Stimulated activated CD4-positive, alpha-beta T cell treated with anti-CD3 and anti-CD28 coated beads, Interleukin-2, amount 100 ng/mL, for 48 hours (primary cell): ENCODE data around the gene FAM53B.

Experiments used
- DNase-seq, 2 donors: peaks; one replicate each; pipeline ENCODE4 v3.0.0-alpha.2; 2020

Gene FAM53B

DNA sequence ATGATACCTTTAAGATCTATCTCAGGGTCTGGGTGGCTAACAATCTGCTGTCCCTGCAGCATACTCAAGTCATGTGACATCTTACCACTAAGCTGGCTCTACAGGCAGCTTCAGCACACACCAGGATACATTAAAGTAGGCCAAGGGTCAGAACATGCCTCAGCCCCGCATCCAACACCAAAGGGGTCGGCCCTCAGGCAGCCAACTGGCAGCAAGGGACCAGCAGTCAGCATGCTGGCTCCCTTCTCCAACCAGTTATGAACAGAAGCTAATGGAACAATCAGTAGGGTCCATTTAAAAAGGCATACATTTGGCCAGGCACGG lies 37.1 kb downstream of the FAM53B start:
- no peak for DNase-seq

DNA sequence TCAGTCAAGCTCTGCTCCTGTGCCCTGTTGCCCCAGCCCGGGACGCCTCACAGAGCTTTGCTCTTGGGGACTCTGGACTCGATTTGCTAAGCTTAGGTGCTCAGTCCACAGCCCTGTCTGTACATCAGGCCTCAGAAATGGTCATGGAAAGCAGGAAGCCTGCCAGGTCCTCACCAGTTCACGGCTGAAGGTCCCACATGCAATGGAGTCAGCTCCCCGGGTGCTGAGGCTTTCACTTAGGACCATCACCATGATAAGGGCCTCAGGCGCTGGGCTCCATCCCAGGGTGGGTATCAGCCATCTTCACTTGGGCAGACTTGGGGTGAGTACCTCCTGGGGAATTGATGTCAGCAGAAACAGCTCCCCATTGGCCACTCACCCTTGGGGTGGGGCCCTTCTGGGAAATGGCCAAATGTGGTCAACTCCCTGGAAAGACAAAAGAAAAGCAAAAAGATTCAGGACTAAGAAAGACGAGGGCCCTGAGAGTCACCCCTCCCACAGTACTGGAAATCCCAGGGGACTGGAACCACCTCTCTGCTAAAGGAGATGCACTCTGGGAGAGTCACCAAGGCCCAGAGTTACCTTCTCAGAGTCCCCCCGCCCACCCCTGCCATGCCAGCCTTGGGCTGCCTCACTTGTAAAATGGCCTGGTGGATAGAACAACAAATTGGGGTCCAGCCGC lies 37.6 kb downstream of the FAM53B start:
- DNase-seq, result no peak

DNA sequence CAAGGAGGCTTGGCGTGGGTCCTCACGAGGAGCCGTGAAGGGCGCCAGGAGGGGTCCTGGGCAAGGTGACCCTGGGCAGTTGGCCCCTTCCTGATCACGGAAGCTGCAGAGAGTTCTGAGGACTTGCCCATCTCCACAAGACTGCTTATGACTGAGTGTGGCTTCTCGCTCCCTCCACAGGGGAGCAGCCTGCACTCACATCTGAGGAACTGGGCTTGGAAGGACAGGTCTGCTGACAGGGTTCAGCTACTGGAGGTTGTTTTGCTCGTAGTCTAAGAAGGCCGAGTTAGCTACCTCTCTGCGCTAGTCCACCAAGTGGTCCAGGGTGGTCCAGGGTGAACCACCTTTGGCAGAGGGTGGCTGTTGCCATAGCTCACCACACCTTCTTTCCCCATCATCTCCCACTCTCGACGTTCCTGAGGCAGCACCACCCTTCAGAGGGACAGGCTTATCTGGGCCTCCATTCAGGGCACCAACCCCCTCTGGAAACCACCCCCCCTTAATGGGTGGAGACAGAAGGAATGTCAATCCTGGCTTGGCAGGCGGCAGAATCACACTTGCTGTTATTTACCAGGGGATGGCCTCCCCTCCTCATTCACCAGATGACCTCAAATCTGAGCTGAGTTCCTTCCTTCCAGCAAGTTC lies 38.2 kb downstream of the FAM53B start:
- no peak for DNase-seq

DNA sequence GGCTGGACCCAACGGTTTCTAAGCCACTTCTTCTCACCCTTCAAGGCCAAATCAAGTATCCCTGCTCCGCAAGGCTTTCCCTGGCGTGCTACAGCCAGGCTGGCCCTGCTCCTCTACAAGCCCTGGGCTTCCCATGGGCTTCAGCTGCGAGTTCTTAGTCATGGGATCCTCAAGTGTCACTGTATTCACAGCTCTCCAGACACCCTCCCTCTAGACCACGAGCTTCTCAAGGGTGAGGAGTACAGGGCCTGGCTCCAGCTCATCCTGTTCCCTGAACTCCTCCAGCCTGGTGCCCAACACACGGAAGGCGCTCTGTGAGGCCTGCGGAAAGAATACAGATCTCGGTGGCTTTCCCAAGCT lies 38.8 kb downstream of the FAM53B start:
- DNase-seq, result no peak

DNA sequence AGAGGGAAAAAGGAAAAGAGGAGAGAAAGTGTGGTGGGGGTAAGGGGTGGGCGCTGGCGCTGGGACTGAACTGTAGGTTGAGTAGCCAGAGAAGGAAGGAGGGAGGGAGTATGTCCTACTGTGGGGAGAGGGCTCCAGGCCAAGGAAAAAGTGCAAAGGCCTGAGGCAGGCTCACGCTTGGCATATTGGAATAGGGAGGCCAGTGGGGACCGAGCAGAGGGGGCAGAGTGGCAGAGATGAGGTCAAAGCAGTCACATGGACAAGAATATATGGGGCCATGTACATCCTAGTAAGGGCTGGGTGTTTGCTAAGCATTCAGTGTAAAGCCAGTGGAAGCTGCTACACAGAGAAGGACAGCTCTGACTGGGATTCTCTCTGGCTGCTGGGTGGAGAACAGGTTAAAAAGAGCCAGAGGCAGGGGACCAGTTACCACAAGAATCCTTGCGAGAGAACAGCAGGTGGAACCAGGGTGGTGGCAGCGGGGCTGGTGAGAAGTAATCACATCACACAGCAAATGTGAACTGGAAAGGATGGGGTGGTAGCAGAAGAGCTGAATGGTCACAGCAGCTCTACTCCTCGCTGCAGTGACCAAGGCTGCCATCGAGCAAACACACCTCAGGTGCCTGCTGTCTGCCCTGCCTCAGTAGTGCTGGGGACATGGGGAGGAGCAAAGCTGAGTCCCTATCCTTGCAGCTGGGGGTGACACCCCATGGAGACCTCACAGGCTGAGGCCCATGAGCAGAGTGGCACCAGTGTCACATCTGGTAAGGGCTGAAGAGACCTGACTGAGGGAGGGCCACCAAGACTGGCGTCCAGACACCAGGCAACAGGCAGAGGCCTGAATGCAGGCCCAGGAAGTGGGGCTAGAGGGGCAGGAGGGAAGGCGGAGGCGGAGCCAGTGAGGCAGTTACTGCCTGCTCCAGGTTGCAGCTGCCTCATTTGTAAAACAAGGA lies 39.5 kb downstream of the FAM53B start:
- no peak for DNase-seq

DNA sequence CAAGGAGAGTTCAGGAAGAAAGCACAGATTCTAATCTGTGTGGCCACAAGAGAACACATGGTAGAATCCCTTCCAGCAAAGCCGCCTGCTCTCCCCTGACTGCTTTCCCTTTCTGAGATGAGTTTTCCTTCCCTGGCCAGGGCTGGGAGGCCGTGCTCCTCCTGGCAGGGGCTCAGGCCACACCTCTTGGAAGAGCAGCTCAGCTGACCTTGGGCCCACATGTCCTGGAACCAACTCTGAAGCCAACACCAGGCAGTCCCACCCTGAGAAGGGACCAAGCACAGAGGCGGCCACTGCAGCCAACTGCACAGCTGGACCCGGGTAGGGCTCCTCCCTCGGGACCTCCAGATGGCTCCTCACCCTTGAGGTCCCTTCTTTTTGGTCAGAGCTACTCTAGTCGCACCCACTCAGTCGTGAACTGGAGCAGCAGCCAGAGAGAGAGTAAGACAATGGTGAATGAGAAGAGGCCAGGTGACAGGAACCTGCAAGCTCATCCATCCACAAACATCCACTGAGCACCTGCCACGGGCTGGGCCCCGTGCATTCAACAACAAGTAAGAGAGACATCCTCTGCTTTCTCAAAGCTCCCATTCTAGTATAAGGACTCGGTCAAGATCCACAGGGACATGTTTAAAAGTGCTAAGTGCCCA lies 40.3 kb downstream of the FAM53B start:
- DNase-seq, result no peak

DNA sequence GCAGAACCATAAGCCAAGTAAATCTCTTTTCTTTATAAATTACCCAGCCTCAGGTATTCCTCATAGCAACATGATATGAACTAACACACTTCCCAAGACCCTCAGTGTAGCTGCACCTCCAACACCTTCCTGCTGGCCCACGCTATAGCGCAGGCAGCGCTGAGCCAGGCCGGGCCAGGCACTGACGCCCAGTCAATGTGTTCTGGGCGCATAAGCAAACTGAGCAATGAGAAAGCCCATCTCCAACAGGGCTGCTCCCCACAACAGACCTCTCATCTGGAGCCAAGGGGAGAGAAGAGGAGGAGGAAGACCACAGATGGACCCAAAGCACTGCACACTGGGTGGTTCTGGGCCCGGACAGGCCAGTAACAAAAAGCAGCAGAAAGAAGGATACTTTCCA lies 40.8 kb downstream of the FAM53B start:
- DNase-seq, result no peak

DNA sequence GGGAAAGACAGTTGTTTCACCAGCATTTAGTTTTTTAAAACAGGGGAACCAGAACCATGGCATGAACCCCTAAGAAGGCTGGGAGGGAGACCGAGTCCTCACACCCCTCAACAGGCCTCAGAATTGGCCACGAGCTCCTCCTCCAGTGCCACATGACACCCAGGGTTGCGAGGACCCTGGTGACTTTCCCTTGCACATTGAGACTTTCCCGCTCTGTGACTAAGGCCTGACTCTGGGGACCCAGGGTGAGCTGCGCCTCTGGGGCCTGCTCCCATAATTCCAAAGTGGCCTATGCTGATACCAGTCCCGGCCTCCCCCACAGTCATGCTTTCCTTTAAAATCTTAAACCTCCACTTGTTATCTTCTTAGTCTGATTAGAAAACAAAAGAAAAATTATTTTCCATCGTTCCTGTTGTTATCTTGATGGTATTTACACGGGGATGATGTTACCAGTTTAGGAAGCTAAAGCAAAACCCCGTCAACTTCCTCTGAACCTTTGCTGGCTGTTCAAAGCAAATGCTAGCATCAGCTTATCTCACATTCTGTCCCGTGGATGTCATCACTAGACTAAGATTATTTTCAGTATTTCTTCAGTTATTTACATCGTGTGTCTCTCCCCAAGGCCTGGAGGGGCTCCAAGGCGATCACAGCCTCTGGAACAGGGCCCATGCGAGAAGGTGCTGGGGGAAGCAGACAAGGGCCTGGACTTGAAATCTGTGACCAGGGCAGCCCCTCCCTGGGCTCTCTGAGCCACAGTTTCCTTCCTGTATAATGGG lies 42.1 kb downstream of the FAM53B start:
- peak in 1 of 2 donors; percentile 50 for DNase-seq

DNA sequence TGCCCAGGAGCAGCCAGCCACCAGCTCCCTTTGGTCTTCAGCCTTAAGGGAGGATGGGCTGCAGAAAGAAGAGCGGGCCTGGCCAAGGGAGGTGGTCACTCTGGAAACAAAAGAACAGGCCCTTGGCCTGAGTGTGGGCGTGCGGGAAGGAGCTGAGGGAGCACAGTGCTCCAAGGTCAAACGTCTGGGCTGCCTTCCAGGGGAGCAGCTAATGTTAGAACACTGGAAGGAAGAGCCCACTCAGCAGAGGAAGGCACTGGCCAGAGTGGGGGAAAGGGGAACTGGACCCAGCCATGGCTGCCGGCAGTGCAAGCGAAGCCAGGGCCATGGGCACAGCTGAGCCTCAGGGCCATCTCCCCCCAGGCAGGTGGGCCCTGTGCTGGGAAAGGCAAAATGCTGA lies 42.7 kb downstream of the FAM53B start:
- no peak for DNase-seq

DNA sequence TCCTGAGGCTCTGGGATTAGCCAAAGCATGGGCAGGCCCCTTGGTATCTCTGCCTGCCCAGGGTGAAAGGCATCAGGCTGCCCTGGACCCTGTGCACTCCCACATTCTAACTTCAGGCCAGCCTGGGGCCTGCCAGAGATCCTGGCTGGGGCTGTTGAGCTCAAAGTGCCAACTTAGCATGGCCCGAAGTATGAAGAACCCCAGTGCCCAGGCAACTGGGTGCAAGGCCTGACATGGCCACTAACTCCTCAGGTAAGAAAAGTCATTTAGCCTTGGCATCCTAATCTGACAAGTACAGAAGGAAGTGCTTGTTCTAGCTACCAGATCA lies 43.2 kb downstream of the FAM53B start:
- DNase-seq, result no peak

DNA sequence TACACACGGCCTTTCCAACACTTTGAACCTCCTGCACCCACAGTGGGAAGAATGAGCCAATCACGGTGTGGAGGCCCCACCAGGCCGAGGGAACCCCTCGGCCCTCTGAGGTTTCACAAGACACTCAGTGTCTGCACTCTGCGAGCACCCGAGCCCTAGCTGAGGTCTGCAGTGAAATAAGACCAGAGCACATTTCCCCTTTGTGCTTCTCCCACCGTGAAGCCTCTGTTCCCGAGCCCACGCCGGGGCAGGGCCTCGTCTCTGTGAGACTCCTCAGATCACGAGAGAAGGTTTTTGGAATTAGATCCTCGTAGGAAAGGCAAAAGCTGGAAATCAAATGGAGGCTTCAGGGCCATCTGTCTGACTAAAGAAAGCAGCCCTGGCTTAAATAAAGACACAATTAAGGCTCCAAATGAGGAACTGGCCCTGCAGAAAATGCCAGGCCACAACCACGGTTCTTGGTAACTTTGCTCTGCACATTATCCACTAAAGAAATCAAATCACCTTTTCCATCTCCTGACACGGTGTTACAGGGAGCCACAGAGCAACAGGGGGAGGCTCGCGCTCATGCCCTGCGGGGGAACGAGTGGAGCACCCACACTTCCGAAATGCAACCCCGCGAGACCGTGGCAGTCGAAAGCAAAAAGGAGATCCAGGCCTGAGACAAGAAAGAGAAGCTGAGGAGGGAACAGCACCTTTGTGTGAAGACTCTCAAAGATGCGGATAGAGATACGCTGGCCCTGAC lies 43.7 kb downstream of the FAM53B start:
- DNase-seq, result no peak

DNA sequence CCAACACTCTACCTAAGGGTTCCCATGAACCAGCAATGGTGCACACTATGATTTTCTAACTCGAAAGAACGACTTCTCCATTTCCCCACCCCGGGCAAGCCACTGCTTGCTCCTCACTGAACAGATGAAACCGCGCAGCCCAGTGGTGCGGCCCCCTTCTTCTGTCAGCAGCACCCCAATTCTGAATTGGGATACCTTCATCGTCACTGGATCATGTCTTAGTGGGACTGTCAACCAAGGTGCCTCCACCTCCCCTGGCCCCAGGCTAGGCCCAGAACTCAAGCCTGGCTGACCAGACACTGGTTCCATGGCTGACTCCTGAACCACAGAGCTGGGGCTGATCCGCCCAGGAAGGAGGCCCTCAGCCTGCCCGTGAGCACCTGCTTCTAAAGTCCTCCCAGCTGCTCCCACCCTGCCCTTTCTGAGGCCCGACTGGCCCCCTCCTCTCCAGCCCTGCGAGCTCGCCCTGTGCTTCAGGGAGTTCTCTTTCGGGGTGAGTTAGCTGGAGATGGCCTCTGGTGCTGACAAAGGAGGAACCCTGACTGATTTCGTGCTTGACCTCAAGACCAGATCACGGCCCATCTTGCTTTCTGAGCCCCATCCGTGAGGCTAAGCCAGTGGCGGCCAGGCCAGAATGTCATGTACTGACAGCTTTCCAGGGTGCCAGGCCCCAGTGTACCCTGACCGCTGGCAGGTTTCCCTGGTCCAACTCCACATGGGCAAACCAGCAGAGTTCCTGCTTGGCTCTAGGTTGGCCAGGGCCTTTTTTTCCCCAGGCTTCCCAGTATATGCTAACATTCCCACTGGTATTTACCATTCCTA lies 44.5 kb downstream of the FAM53B start:
- no peak for DNase-seq

DNA sequence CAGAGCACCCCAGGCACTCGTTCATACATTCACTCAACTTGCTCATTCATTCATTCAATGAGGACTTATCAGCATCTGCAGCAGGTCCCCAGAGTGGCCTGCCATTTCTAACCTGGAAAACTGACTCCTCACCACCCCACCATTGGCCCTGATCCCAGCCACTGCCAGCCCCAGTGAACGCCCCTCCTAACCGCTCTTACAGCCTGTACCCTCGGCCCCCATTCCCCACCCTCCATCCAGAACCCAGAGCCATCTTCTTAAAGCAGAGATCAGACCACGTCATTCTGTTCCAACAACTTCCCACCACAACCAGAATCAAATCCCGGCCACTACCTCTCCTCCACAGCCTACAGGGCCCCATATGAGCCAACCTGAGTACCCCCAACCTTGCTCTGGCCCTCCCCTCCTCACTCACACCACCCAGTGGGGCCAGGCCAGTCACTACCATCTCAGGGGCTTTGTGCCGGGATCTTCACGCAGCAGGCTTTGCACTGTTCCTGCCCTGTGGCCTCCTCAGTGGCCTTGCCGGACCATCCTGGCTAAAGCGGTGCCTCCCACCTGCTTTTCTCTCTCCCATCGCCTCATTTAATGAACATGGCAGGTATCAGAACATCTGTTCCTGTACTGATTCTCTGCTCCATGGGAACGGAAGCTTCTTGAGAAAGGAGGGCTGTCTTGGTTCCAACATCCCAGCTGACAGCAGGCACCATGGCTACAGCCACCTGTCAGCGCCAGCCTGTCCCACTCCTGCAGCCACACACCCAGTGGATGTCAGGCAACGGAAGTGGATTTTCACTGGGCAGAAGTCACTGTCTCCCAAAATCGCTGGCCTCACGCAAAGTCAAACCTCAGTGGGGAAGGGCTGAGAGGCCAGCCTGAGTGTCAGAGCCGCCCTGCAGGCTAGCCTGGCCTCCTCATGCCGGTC lies 45.4 kb downstream of the FAM53B start:
- DNase-seq, result no peak

DNA sequence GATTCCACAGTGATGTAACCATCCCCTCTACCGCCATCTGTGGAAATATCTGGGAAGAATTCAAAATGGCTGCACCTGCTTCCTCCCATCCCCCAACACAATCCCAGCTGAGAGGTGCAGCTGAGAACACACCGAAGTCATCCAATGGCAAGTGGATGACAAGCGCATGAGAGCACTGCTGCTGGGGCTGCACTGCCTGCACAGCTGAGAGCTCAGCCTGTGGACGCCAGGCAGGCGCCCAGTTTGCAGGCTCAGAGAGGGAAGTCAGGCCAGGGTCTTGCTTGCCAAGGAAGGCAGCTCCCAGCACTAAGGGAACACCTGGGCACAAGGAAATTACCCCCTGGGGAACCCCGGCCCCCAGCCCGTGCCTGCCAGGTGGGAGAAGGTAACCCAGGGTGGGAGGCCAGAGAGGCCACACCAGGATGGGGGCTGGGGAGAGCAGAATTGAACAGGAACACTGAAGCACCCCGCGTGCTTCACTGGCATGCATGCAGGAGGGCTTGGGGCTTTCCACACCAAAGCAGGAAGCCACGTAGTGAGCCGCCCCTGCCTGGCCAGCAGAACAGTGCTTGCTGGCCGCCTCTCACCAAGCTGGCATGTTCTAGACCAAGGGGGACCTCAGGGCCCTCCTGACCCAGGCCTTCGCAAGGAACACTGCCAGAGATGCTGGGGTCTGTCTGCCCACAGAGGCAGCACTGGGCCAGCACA lies 46.2 kb downstream of the FAM53B start:
- DNase-seq, result no peak

DNA sequence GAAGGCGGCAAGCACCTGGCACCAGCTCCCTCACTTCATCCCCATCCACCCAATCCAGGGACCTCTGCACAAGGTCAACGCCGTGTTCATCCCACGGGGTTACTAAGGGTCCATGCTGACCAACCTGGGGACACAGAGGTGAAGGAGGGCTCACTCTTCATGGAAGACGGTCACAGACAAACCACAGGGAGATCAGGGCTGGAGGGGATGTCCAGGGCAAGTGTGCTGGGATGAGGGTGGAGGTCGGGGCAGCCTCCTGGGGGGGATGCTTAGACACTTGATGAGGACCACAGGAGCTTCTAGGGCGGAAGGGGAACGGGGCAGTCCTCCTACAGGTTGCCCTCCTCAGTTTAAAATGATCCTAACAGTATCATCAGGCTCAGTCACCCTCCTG lies 46.7 kb downstream of the FAM53B start:
- no peak for DNase-seq

DNA sequence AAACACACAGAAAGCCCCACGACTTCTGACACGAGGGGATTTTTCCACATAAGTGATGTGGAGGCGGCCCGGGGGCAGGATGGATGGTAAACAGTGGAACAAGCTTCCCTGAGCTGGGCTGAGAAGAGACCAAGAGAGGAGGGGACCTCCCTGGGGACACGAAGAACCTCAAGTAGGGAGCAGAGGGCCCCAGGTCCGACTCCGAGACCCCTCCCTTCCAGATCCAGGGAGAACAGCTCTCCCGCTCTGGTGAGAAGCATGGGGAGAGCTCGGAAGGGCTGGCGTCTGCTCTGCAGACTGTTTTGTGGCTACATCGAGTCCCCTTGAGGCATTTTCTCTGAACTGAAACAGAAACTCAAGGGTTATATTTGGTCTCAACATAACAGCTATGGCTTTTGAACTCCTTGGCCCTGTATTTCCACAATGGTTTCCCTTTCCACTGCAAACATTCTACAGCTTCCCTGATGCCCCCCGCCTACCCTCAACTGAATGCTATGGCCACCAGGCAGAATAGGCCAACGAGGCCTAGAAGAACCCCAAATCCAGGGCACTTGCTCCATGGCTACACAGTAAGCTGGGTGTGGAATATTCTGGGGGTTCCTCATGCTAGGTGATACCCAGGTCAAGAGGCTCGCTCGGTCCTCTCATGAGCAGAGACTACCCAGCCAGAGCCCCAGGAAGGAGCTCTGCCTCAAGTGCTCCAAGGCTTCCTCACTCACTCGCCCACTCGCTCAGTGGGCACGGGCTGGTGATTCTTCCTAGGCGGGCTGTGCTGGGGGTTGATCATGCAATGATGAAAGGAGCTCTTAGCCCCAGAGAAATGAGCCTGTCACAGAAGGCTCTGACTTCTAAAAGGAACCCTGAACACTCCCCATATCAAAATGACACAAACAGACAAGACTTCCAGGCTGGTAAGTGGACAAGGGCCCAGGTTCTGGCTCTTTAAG lies 47.5 kb downstream of the FAM53B start:
- DNase-seq, result no peak

DNA sequence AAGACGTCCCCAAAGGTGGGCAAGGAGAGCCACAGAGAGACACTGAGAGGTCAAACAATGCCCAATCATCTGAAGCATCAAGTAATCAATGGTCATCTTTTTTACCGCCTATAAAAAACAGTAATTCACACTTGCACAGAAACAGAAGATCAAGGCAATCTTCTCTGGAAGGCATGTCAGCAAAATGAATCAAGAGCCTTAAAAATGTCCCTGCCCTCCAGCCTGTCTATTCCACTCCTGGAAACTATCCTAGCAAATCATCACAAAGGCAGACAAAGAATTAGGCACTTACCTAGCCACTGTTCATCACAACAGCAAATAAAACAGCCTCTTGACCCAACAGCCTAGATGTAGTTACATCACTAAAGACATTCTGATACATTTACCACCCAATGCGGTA lies 48.9 kb downstream of the FAM53B start:
- DNase-seq, result no peak
